Cardiac muscle cell (in vitro differentiated cells and primary cell): ENCODE data around the gene HK3. TPM values are rescaled to one million over a fixed set of nuclear protein-coding genes. Genes with fewer than 3 reads are reported as not detected.

Experiments
- DNase-seq, 2 donors: peaks; one replicate each; pipeline versions ENCODE4 v3.0.0 to v3.0.0-alpha.2; 2010 to 2017; ENCODE audit warnings: low read depth in 1 of 2, low spot score in 1 of 2
- H3K27ac ChIP-seq: fragments of 200-600 bp; sonication (generic); 2 replicates; pipeline ENCODE4 v1.5.1; 2016
- H3K27me3 ChIP-seq: fragments of 200-600 bp; sonication (generic); 2 replicates; pipeline ENCODE4 v1.6.0; 2016; ENCODE audit warnings: control low read depth
- H3K36me3 ChIP-seq: fragments of 200-600 bp; sonication (generic); 2 replicates; pipeline ENCODE4 v1.5.1; 2016; ENCODE audit warnings: control low read depth
- H3K4me1 ChIP-seq: fragments of 200-600 bp; sonication (generic); 2 replicates; pipeline ENCODE4 v1.8.1; 2017; ENCODE audit warnings: low read depth, mild to moderate bottlenecking, mixed run types
- H3K4me3 ChIP-seq: fragments of 200-600 bp; sonication (generic); 2 replicates; pipeline ENCODE4 v1.5.1; 2016; ENCODE audit warnings: mild to moderate bottlenecking
- H3K9me3 ChIP-seq: fragments of 200-600 bp; sonication (generic); 2 replicates; pipeline ENCODE4 v1.5.1; 2017; ENCODE audit warnings: low read depth, mild to moderate bottlenecking, control low read depth
- polyA plus RNA-seq: library from polyadenylated mRNA; unstranded; fragments of >200 nt; fragmentation: Nextera tagmentation; extraction: Ambion mirVana; gene quantifications from 2 replicates; pipeline ENCODE4 v1.2.1, GENCODE V29; 2016
- total RNA-seq: library from RNA; depleted of rRNA; stranded (reverse); fragments of >200 nt; gene quantifications from 2 replicates; pipeline ENCODE4 v1.2.3, GENCODE V29; 2016
- TF ChIP-seq, protein P1 (sequence below): IDR thresholded peaks from 2 replicates; pipeline ENCODE4 v1.5.1; 2012; ENCODE audit warnings: low read depth, mild to moderate bottlenecking, low read length

The HK3 gene
- total and polyA plus RNA-seq, 2 experiments from 2014 or later = not detected

DNA sequence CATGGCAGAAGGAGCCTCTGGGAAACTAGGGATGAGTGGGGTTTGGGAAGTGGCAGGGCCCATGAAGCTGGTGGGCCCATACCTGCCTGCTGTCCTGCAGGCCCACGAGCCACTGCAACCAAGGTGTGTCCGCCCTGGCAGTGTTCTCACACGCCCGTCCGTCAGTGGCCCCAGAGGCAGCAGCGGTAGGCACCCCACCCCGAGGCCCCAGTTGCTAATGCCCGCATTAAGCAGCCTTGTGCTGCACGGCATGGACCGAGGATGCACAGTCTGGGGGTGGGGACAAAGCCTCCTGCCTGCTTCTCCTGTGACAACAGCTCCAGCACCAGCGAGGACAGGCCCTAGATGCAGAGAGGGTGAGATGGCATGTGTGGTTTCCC is 41.3 kb downstream of the HK3 start:
- Histone ChIP-seq H3K4me1 (no peaks in the 10 kb centered on the region), H3K9me3 (no peaks in the 10 kb centered on the region), H3K4me3 (no peak overlapping the region), H3K27ac (no peak overlapping the region), H3K36me3 (no peaks in the 10 kb centered on the region), H3K27me3 (no peaks in the 10 kb centered on the region)
- TF ChIP-seq, protein P1, sequence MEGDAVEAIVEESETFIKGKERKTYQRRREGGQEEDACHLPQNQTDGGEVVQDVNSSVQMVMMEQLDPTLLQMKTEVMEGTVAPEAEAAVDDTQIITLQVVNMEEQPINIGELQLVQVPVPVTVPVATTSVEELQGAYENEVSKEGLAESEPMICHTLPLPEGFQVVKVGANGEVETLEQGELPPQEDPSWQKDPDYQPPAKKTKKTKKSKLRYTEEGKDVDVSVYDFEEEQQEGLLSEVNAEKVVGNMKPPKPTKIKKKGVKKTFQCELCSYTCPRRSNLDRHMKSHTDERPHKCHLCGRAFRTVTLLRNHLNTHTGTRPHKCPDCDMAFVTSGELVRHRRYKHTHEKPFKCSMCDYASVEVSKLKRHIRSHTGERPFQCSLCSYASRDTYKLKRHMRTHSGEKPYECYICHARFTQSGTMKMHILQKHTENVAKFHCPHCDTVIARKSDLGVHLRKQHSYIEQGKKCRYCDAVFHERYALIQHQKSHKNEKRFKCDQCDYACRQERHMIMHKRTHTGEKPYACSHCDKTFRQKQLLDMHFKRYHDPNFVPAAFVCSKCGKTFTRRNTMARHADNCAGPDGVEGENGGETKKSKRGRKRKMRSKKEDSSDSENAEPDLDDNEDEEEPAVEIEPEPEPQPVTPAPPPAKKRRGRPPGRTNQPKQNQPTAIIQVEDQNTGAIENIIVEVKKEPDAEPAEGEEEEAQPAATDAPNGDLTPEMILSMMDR = no peak
- DNase-seq = no peak

DNA sequence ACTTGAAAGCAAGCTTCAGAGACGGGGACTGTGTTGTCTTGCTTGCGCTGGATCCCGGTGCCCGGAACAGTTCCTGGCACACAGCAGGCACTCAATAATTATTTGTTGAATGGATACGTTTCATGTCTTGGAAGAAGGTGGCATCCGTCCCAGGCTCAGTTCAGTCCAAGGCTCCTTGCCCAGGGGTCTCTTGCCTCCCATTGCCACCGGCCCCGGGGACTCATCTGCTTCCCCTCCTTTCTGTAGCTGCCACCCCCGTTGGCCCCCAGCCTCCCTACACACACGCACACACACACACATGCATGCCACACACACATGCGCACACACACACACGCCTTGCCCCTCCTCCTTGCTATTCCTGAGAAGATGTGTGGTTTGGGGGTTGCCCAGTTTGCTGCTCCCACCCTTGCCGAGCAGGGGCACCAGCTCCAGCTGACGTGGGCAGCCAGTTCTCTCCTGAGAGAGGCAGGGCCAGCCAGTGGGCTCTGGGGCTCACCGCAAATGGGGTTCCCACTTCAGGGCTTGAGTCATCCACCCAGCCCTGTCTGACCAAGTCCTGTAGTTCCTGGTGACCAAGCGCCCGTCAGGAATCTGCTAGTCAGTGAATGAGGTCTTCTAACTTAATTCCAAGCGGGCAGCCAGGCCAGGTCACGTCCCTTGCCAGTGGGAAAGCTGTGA is 41.8 kb downstream of the HK3 start:
- no peaks in the 10 kb centered on the region for H3K27me3 ChIP-seq
- no peak overlapping the region for H3K4me3 ChIP-seq
- no peaks in the 10 kb centered on the region for H3K4me1 ChIP-seq
- H3K36me3 ChIP-seq = no peaks in the 10 kb centered on the region
- DNase-seq = no peak
- H3K9me3 ChIP-seq = no peaks in the 10 kb centered on the region
- TF ChIP-seq, protein P1 = no peak
- H3K27ac ChIP-seq = no peak overlapping the region

DNA sequence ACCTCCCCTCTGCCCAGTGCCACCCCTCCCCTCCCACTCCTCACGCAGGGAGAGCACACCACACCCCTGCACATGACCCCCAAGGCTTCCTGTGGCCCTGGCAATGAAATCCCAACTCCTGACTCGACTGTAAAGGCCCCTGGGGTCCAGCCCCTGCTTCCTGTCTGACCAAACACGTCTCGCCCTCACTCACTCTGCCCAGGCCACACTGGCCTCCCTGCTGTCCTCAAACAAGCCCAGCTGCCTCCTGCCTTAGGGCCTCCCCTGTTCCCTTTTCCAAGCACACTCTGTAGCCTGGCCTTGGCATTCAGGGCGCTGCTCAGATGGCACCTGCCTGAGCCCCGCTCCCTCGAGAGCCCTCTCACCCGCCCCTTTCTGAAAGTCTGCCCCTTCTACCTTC is 42.4 kb downstream of the HK3 start:
- Histone ChIP-seq H3K4me1 (no peaks in the 10 kb centered on the region), H3K9me3 (no peaks in the 10 kb centered on the region), H3K27ac (no peak overlapping the region), H3K36me3 (no peaks in the 10 kb centered on the region), H3K27me3 (no peaks in the 10 kb centered on the region), H3K4me3 (no peak overlapping the region)
- DNase-seq = no peak
- TF ChIP-seq, protein P1 = no peak

DNA sequence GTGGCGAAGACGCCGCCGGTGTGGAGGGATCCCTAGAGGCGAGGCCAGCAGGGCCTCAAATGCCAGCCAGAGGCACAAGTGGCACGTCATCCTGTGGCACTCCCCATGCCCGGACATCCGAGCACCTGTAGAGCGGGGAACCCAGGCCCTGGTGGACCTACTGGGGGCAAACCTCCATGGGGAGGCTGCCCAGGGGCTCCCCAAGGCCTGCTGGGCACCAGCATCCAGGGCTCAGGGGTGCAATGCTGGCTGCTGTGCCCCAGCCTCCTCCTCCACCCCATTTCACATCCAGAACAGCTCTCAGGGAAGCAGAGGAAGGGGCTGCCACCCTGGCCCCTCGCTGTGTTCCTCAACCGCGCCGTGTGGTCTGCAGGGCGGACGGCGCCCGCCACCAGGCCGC is 43.5 kb downstream of the HK3 start:
- Histone ChIP-seq H3K4me3 (no peak overlapping the region), H3K36me3 (no peaks in the 10 kb centered on the region), H3K9me3 (no peaks in the 10 kb centered on the region), H3K4me1 (no peaks in the 10 kb centered on the region), H3K27ac (no peak overlapping the region), H3K27me3 (no peaks in the 10 kb centered on the region)
- DNase-seq = no peak
- TF ChIP-seq, protein P1 = no peak

DNA sequence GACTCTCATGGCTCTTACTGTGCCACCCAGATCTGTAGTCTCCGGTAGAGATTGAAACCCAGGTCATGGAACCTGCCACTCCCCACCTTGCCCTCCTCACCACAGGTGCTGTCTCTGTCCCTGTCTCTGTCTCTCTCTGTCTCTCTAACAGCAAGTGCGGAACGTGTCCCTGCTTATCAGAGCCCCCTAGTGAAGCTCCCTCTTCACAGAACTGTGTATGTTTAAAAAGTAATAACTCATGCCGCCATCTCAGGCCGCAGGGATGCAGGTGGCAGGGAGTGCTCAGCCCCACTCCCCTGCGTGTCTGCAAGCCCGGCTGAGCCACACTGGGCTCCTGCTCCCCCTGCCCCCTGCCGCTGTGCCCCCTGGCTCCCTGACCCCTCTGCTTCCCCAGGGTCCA is 45.0 kb downstream of the HK3 start:
- no peaks in the 10 kb centered on the region for H3K36me3 ChIP-seq
- H3K27me3 ChIP-seq = no peaks in the 10 kb centered on the region
- H3K4me3 ChIP-seq = no peak overlapping the region
- H3K9me3 ChIP-seq = no peaks in the 10 kb centered on the region
- no peak overlapping the region for H3K27ac ChIP-seq
- H3K4me1 ChIP-seq = no peaks in the 10 kb centered on the region
- TF ChIP-seq, protein P1 = no peak
- DNase-seq = no peak
